ENCODE data around the gene POFUT2.

GRCh38 chr21:45269861-45270260 is 17.8 kb downstream of the POFUT2 start:
- TF ChIP-seq, protein P1, sequence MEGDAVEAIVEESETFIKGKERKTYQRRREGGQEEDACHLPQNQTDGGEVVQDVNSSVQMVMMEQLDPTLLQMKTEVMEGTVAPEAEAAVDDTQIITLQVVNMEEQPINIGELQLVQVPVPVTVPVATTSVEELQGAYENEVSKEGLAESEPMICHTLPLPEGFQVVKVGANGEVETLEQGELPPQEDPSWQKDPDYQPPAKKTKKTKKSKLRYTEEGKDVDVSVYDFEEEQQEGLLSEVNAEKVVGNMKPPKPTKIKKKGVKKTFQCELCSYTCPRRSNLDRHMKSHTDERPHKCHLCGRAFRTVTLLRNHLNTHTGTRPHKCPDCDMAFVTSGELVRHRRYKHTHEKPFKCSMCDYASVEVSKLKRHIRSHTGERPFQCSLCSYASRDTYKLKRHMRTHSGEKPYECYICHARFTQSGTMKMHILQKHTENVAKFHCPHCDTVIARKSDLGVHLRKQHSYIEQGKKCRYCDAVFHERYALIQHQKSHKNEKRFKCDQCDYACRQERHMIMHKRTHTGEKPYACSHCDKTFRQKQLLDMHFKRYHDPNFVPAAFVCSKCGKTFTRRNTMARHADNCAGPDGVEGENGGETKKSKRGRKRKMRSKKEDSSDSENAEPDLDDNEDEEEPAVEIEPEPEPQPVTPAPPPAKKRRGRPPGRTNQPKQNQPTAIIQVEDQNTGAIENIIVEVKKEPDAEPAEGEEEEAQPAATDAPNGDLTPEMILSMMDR (IDR thresholded peaks at IDR 0.05; ENCODE audit: low read length) = no peak
- no peak for TF ChIP-seq EZH2 (IDR thresholded peaks at IDR 0.05; ENCODE audit: borderline replicate concordance, low read length)

Measured in OCI-LY1 (cell line).